ENCODE data around the gene NDUFA8. TPM values are rescaled to one million over a fixed set of nuclear protein-coding genes. Genes with fewer than 3 reads are reported as not detected.

NDUFA8 gene
- total RNA-seq, 1 experiment from 2014 or later: 60.7 TPM

DNA sequence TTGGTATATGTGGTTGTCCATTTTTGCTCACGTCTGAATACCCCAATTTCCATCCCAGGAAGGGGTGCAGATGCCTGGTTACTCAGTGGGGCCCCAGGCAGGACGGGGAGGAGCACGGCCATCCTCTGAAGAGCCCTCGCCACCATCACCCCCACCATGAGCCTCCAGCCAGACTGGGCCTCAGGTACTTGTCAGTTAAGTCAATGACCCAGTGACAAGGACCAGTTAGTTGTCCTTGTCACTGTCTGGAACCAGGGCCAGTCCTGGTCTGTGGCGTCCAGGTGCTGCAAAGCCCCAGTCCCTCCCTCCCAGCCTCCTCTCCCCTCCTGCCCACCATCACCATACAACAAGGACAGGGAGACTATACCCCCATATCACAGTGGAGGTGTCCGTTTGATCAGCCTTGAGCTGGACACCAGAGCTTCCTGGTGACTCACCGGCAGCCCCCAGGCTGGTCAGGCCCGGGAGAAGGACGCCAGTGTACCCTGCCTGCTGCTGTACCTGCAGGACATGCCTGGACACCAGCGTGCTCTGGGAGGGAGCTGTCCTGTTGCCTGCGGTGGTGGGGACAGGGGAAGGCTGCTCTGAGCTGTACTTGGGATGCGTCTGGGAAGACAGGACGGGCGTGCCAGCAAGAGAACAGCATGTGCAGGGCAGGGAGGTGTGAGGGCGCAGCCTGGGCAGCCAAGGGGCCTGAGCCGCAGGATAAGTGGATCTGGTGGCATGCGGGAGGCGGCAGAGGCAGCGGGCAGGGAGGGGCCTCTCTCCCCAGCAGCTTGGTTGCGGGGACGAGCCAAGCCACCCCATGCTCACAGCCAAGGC lies 33.9 kb downstream of the NDUFA8 start:
- no peak overlapping the region for H2BK5ac ChIP-seq (ENCODE audit: insufficient read length, low read length)
- H3K4me1 ChIP-seq (ENCODE audit: insufficient read depth, low read length): no peaks in the 10 kb centered on the region
- TF ChIP-seq, protein P1, sequence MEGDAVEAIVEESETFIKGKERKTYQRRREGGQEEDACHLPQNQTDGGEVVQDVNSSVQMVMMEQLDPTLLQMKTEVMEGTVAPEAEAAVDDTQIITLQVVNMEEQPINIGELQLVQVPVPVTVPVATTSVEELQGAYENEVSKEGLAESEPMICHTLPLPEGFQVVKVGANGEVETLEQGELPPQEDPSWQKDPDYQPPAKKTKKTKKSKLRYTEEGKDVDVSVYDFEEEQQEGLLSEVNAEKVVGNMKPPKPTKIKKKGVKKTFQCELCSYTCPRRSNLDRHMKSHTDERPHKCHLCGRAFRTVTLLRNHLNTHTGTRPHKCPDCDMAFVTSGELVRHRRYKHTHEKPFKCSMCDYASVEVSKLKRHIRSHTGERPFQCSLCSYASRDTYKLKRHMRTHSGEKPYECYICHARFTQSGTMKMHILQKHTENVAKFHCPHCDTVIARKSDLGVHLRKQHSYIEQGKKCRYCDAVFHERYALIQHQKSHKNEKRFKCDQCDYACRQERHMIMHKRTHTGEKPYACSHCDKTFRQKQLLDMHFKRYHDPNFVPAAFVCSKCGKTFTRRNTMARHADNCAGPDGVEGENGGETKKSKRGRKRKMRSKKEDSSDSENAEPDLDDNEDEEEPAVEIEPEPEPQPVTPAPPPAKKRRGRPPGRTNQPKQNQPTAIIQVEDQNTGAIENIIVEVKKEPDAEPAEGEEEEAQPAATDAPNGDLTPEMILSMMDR (conservative IDR thresholded peaks at IDR 0.05): no peak
- no peak overlapping the region; the same call in 1 of the 2 replicates for H3K14ac ChIP-seq (ENCODE audit: insufficient read depth, low read length)
- no peak overlapping the region for H4K5ac ChIP-seq (ENCODE audit: insufficient read length, low read depth, low read length)
- no peak overlapping the region for H4K91ac ChIP-seq (ENCODE audit: insufficient read length, low read depth, low read length)
- no peak overlapping the region for H2AFZ ChIP-seq (ENCODE audit: low read length)
- H3T11ph ChIP-seq (ENCODE audit: low read length): no peak overlapping the region
- Mint-ChIP-seq H3K4me3 (peak overlapping the region; percentile 67 to 84), H3K9me3 (no peaks in the 10 kb centered on the region), H3K36me3 (ENCODE audit: insufficient read depth in 1 of 3, low read depth in 3 of 3) (no peaks in the 10 kb centered on the region), H3K27ac (no peak overlapping the region), H3K4me1 (peaks cover 19 to 24% of the 10 kb centered on the region in 2 experiments), H3K27me3 (ENCODE audit: low read depth) (peaks cover 46% of the 10 kb centered on the region)
- no peaks in the 10 kb centered on the region for H3K79me1 ChIP-seq (ENCODE audit: insufficient read depth, low read depth, low read length, poor library complexity, severe bottlenecking)
- peaks cover 9% of the 10 kb centered on the region for H3K23me2 ChIP-seq (ENCODE audit: insufficient read length, low read depth, low read length, poor library complexity, severe bottlenecking)
- peaks cover 3% of the 10 kb centered on the region; the same call in 1 of the 2 replicates for H3K27me3 ChIP-seq (ENCODE audit: insufficient read depth, low read length)
- H3K27ac ChIP-seq (ENCODE audit: insufficient read length, low read depth, low read length): no peak overlapping the region
- H3K18ac ChIP-seq (ENCODE audit: insufficient read length, low read depth, low read length): no peak overlapping the region
- no peak overlapping the region for H3K56ac ChIP-seq (ENCODE audit: insufficient read length, low read depth, low read length)
- no peak overlapping the region for H2AK5ac ChIP-seq (ENCODE audit: insufficient read length, low read length)
- H3K9ac ChIP-seq (ENCODE audit: extremely low read depth, insufficient read length, low read length): no peak overlapping the region
- H3K79me2 ChIP-seq (ENCODE audit: insufficient read depth, low read length): no peaks in the 10 kb centered on the region
- WGBS (ENCODE audit: extremely low coverage, insufficient read length, low lambda C conversion rate): no CpG with 5 or more reads among the region's 21 CpGs
- H3K23ac ChIP-seq (ENCODE audit: insufficient read length, low read depth, low read length): no peak overlapping the region
- H4K20me1 ChIP-seq (ENCODE audit: control insufficient read depth, insufficient read depth, insufficient read length): no peaks in the 10 kb centered on the region
- no peaks in the 10 kb centered on the region for H3K9me3 ChIP-seq (ENCODE audit: control insufficient read depth, low read depth, low read length)
- no peak overlapping the region for H4K8ac ChIP-seq (replicated peaks; ENCODE audit: insufficient read length, low read depth, low read length)
- H2BK20ac ChIP-seq (ENCODE audit: low read depth, low read length, poor library complexity, severe bottlenecking): no peak overlapping the region
- H3K4me2 ChIP-seq (ENCODE audit: insufficient read depth, insufficient read length, low read length): peak overlapping the region; percentile 66
- no peak overlapping the region for H3K4ac ChIP-seq (ENCODE audit: low read depth, low read length)
- no peak overlapping the region for H2BK12ac ChIP-seq (ENCODE audit: insufficient read length, low read depth, low read length)
- H2BK15ac ChIP-seq (ENCODE audit: low read depth, low read length): no peak overlapping the region
- peak; percentile 70 for DNase-seq
- no peak overlapping the region for H2BK120ac ChIP-seq (ENCODE audit: low read depth, low read length, poor library complexity, severe bottlenecking)

Data from H9 (cell line).